ENCODE measurements around the gene TMOD3. TPM values are rescaled to one million over a fixed set of nuclear protein-coding genes. Genes with fewer than 3 reads are reported as not detected.

TMOD3 gene
- total RNA-seq, 6 experiments from 2014 or later: 15.0 to 32.2 (median 20.6) TPM

- 0% methylated on average over 1 of the region's 1 CpG for WGBS (ENCODE audit: insufficient coverage, low coverage, low lambda C conversion rate, missing lambda C conversion rate)
- peak; percentile 49 to 69 (median 58) for ATAC-seq
- intact Hi-C loops (cut with DNase I): no loop called here
Observed at GRCh38 chr15:51878446-51879386, 49.3 kb downstream of the TMOD3 start.

GRCh38 chr15:51879555-51879954 is 50.1 kb downstream of the TMOD3 start:
- 33% methylated on average over 1 of the region's 1 CpG for WGBS (ENCODE audit: insufficient coverage, low coverage, low lambda C conversion rate, missing lambda C conversion rate)
- H3K27me3 ChIP-seq: no peaks in the 10 kb centered on the region
- TF ChIP-seq POLR2A (IDR thresholded peaks at IDR 0.05) (no peak), CTCF (IDR thresholded peaks at IDR 0.05) (no peak)
- no peak overlapping the region for H3K4me3 ChIP-seq
- peak overlapping the region in 2 of 3 donors; percentile 2 to 10 for H3K27ac ChIP-seq
- no peaks in the 10 kb centered on the region for H3K36me3 ChIP-seq
- peaks cover 0 to 17% (median 8%) of the 10 kb centered on the region in 4 donors for H3K4me1 ChIP-seq
- no peaks in the 10 kb centered on the region for H3K9me3 ChIP-seq
- ATAC-seq: no peak
- no peak for DNase-seq
- intact Hi-C loops (cut with DNase I): no loop called here

More at GRCh38 chr15:51878446-51879386, 49.3 kb downstream of the TMOD3 start:
- TF ChIP-seq POLR2A (IDR thresholded peaks at IDR 0.05): no peak
- H3K4me1 ChIP-seq: peaks cover 0 to 25% (median 8%) of the 10 kb centered on the region in 4 donors
- H3K27me3 ChIP-seq: no peaks in the 10 kb centered on the region
- H3K9me3 ChIP-seq: no peaks in the 10 kb centered on the region
- peak overlapping the region in 2 of 3 donors; percentile 2 to 10 for H3K27ac ChIP-seq
- no peaks in the 10 kb centered on the region for H3K36me3 ChIP-seq
- no peak for DNase-seq
- no peak overlapping the region for H3K4me3 ChIP-seq

- ATAC-seq: no peak
- DNase-seq: no peak
- Histone ChIP-seq H3K27ac (no peak overlapping the region), H3K9me3 (no peaks in the 10 kb centered on the region), H3K36me3 (no peaks in the 10 kb centered on the region), H3K4me1 (peaks cover 0 to 22% (median 8%) of the 10 kb centered on the region in 4 donors), H3K4me3 (no peak overlapping the region), H3K27me3 (no peaks in the 10 kb centered on the region)
- intact Hi-C loops (cut with DNase I): no loop called here
- TF ChIP-seq CTCF (IDR thresholded peaks at IDR 0.05) (no peak), POLR2A (IDR thresholded peaks at IDR 0.05) (no peak)
- WGBS (ENCODE audit: insufficient coverage, low coverage, low lambda C conversion rate, missing lambda C conversion rate): 94% methylated on average over 2 of the region's 2 CpGs
Observed at GRCh38 chr15:51883271-51883837, 53.9 kb downstream of the TMOD3 start.

- Histone ChIP-seq H3K36me3 (peaks cover 0 to under 1% (median 0%) of the 10 kb centered on the region in 4 donors), H3K9me3 (no peaks in the 10 kb centered on the region), H3K4me3 (no peak overlapping the region), H3K4me1 (peaks cover 0 to 16% (median 4%) of the 10 kb centered on the region in 4 donors), H3K27ac (no peak overlapping the region), H3K27me3 (no peaks in the 10 kb centered on the region)
- ATAC-seq (no peak), DNase-seq (no peak)
- 67% methylated on average over 1 of the region's 1 CpG for WGBS (ENCODE audit: insufficient coverage, low coverage, low lambda C conversion rate, missing lambda C conversion rate)
- intact Hi-C loops (cut with DNase I): no loop called here
- no peak for TF ChIP-seq POLR2A (IDR thresholded peaks at IDR 0.05)
- TF ChIP-seq CTCF (IDR thresholded peaks at IDR 0.05): no peak
Observed at GRCh38 chr15:51884041-51884440, 54.6 kb downstream of the TMOD3 start.

Measured in right lobe of liver (tissue), 6 donors.